ENCODE measurements around the gene OR2A12.
"Not testable (repeated sequence)": the region's sequence is repeated elsewhere in the genome, so short reads cannot be mapped to it uniquely, and the experiment has no call there.

Gene OR2A12

GRCh38 chr7:144085978-144086377 is at the start of gene OR2A12:
TSS of gene OR2A12 (plus strand) at chr7:144086278. CDS start at chr7:144095108, 8,830 bp downstream.
- DNase-seq: no peak

GRCh38 chr7:144036302-144036885 is 49.7 kb upstream of the OR2A12 start:
- no peak for DNase-seq

- DNase-seq: no peak
Measured at GRCh38 chr7:144037414-144038035, 48.6 kb upstream of the OR2A12 start.

- DNase-seq: no peak
Measured at GRCh38 chr7:144038887-144039286, 47.2 kb upstream of the OR2A12 start.

- DNase-seq: no peak
Measured at GRCh38 chr7:144048648-144049047, 37.4 kb upstream of the OR2A12 start, which contains the start of gene OR2A5. TSS of gene OR2A5 (plus strand) at chr7:144048948. CDS start at chr7:144050402, 1,454 bp downstream.

- DNase-seq: no peak
Measured at GRCh38 chr7:144049491-144049890, 36.6 kb upstream of the OR2A12 start.

- DNase-seq: no peak
Measured at GRCh38 chr7:144050093-144050492, 36.0 kb upstream of the OR2A12 start.

- not testable (repeated sequence) for DNase-seq
Measured at GRCh38 chr7:144050884-144051283, 35.2 kb upstream of the OR2A12 start.

- no peak for DNase-seq
Measured at GRCh38 chr7:144057954-144058353, 28.1 kb upstream of the OR2A12 start.

- DNase-seq: no peak
Measured at GRCh38 chr7:144063710-144064109, 22.4 kb upstream of the OR2A12 start.

- no peak for DNase-seq
Measured at GRCh38 chr7:144069511-144069910, 16.6 kb upstream of the OR2A12 start, which contains the start of gene OR2A25. TSS of gene OR2A25 (plus strand) at chr7:144069811. CDS start at chr7:144074220, 4,409 bp downstream.

- DNase-seq: no peak
Measured at GRCh38 chr7:144069953-144070352, 16.1 kb upstream of the OR2A12 start.

- no peak for DNase-seq
Measured at GRCh38 chr7:144074374-144074773, 11.7 kb upstream of the OR2A12 start.

GRCh38 chr7:144086730-144087129 is 652 bp downstream of the OR2A12 start:
- DNase-seq: no peak

GRCh38 chr7:144087230-144087629 is 1.2 kb downstream of the OR2A12 start:
- no peak for DNase-seq

GRCh38 chr7:144090667-144091066 is 4.6 kb downstream of the OR2A12 start:
- DNase-seq: no peak

GRCh38 chr7:144098776-144099175 is 12.7 kb downstream of the OR2A12 start:
- DNase-seq: no peak

- no peak for DNase-seq
Measured at GRCh38 chr7:144100607-144101006, 14.5 kb downstream of the OR2A12 start.

GRCh38 chr7:144102041-144102440 is 16.0 kb downstream of the OR2A12 start:
- no peak for DNase-seq

- DNase-seq: no peak
Measured at GRCh38 chr7:144105211-144105610, 19.1 kb downstream of the OR2A12 start.

GRCh38 chr7:144109283-144109682 is 23.2 kb downstream of the OR2A12 start, which contains the start of gene OR2A2:
TSS of gene OR2A2 (plus strand) at chr7:144109583. CDS start at chr7:144109583, 0 bp downstream.
- no peak for DNase-seq

- no peak for DNase-seq
Measured at GRCh38 chr7:144110272-144110671, 24.2 kb downstream of the OR2A12 start.

- DNase-seq: no peak
Measured at GRCh38 chr7:144113651-144114050, 27.6 kb downstream of the OR2A12 start.

GRCh38 chr7:144118341-144118740 is 32.3 kb downstream of the OR2A12 start:
- DNase-seq: no peak

GRCh38 chr7:144122876-144123275 is 36.8 kb downstream of the OR2A12 start, which contains the start of gene OR2A14:
TSS of gene OR2A14 (plus strand) at chr7:144123176. CDS start at chr7:144129113, 5,937 bp downstream.
- DNase-seq: no peak

All from CD4-positive, alpha-beta T cell treated with Interferon alpha-2 for 1 hour (primary cell).